HG03097 (cell line): Measurements from ENCODE around the gene TARBP1.

ENCODE experiments used
- ATAC-seq: cut with Tn5 transposase; IDR thresholded peaks from one replicate; pipeline ENCODE4 v1.9.1; 2021; ENCODE audit not compliant: unreplicated experiment, low FRiP score

The TARBP1 gene

DNA sequence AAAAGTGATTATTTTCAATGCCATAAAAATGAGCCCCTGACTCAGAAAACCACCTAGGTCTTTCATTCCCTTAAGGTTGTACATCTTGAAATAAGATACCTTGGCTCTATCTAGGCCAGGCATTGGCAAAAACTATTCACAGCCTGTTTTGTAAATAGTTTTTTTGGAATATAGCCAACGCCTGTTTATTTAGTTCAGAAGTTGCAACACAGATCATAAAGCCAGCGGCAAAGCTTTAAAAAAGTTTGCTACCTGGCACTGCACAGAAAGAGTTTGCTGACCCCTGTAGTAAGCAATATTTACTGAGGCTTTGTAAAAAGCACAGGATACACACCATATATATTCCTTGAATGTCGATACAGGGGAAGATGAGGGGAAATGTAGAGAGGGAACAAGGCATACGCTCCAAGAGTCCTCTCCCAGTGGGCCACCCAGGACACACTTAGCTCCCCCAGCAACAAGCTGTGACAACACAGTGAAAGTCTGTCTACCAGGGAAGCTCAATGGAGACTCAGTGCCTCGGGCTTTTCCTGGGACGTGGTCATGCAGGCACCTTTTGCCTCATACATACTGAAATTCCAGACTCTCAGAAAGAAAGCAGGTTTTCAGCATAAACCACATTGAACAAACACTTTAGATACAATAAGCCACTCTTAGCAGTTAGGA lies 20.5 kb downstream of the TARBP1 start:
- no peak for ATAC-seq

DNA sequence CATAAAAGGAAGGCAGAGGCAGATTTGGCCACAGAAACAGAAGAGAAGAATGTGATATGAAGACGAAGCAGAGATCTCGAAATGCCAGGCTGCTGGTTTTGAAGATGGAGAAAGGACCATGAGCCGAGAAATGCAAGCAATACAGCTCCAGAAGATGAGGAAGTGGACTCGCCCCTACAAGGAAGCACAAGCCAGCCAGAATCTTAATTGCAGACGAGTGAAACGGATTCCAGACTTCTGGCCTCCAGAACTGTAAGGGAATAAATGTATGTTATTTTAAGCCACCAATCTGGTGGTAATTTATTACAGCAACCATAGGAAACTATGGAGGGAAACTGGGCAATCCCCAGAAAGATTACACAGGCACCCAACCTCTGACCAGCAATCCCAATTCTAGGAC lies 24.1 kb downstream of the TARBP1 start:
- ATAC-seq: no peak

DNA sequence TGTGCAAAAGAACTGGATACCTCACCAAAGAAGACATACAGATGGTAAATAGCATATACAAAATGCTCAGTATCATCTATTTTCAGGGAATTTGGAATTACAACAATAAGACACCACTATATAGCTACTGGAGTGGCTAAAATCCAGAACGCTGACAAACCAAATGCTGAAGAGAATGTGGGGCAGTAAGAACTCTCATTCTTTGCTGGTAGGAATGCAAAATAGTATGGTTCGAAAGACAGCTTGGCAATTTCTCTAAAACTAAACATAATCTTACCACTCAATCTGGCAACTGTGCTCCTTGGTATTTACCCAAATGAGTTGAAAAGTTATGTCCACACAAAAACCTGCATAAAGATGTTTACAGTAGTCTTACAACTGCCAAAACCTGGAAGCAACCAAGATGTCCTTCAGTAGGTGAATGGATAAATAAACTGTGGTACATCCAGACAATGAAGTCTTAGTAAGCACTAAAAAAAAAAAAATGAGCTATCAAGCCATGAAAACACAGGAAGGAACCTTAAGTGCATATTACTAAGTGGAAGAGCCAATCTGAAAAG lies 26.5 kb downstream of the TARBP1 start:
- ATAC-seq: no peak

DNA sequence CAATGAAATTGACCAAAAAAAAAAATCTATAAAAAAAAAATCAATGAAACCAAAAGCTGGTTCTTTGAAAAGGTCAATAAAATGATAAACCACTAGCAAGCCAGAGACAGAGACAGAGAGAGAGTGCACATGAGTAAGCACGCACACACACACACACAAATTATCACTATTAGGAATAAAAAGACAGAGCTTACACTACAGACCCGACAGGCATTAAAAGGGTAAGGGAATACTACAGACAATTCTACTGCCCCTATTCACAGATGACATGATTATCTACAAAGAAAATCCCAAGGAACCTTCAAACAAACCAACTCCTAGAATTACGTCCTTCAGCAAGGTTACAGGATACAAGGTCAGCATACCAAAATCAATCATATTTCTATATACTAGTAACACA lies 38.6 kb downstream of the TARBP1 start:
- ATAC-seq: no peak

DNA sequence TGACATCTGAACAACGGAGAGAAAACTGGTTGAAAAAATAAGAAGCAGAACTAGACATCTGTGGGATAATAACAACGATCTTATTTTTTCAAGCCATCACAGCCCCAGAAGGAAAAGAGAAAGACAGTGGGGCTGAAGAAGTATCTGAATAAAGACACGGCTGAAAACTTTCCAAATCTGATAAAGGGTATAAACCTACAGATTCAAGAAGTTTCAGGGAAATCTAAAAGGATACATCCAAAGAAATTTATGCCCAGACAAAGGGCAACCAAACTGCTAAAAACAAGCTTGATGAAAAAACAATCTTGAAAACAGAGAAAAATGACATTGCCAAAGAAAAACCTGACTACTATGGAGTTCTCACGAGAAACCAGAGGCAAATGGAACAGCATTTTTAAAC lies 40.4 kb downstream of the TARBP1 start:
- ATAC-seq: no peak

DNA sequence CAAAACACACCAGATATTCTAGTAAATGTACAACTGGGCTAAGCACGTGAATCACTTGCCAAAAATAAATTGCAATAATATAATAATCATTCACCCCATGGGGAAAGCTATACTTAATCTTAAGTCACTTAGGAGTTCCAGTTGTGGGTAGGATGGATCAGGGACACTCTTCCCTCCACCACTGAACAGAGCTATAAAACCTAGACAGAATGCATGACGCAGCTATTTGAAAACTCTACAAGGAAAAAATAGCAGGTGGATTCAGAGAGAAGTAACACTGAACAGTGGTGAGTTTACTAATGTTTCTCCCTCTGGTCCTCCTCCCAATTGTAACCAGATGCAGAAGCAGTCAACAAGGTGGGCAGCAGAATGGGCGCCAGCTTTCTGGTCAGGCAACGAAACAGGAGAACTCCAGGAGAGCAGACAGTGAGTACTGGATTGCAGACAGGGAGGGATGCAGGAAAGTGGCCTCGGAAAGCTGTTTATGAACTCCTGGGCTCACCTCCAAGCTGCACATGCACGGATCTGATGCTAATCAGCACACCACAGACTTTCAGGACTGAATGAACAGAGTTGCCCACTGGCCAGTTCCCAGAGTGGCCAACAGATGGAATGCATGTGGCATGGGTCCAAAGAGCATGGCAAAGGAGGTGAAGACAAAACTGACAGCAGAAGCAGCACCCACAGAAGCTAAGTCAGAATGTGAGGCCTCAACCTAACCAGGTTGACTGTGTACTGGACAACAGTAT lies 41.4 kb downstream of the TARBP1 start:
- no peak for ATAC-seq

DNA sequence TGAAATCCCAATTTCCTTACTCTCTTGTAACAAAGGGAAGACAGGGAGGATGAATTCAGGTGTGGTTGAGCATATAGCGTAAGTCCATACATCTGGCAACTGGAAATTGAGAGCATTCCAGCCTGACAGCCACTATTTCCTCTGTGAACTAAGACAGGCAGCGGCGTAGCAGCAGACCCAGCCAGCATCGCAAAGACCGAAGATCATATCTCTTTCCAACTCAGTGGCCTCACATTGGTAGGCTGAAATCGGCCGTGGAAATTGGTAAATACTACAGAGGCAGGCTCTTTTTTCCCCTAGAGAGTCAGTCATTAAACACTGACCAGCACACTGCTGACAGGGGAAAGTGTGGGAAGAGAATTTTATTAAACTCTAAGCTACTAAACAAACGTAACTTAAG lies 43.4 kb downstream of the TARBP1 start:
- no peak for ATAC-seq

DNA sequence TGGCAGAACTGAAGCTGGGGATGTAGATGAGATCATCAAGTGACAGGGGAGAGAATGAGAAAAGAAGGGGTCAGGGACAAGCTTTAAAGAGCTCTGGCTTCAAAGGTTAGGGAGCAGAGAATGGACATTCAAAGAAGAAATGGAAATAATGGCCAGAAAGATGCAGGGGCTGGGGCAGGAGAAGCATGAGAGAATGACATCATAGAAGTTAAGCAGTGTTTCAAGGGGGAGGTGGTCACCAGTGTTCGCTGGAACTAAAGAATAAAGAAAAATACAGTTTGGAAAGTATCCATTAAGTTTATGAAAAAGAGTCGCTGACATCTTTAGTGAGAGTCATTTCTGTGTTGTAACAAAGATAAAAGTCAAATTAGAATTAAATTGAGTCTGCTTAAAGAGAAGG lies 44.3 kb downstream of the TARBP1 start:
- ATAC-seq: no peak

DNA sequence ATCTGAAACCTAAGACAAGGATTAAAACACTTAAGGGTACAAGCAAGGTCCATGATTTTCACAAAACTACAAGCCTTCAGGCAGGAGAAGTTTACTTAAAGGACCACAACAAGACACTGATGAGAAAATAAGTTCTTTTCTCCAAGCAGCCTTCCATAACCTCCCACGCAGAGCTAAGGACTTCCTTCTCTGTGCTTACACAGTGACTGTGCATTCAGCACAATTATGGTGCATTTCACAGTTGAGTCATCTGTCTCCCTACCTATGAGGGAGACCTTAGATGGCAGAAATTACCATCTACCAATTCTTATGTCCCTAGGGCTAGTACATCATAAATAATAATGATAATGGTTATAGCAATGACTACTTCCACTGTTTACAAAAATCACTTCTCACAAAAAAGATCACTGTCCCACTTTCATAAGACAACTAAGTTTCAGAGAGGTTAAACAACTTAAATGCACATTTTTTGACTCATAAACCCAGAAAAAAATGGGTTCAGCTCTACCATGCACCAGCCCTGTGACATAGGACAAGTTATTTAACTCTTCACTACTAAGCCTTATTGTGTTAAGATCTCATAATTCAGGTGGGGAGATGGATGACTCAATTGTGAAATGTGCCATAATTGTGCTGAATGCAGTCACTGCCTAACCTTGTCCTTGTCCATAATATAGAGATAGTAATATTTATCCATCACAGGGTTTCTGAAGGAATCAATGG lies 45.3 kb downstream of the TARBP1 start:
- no peak for ATAC-seq

DNA sequence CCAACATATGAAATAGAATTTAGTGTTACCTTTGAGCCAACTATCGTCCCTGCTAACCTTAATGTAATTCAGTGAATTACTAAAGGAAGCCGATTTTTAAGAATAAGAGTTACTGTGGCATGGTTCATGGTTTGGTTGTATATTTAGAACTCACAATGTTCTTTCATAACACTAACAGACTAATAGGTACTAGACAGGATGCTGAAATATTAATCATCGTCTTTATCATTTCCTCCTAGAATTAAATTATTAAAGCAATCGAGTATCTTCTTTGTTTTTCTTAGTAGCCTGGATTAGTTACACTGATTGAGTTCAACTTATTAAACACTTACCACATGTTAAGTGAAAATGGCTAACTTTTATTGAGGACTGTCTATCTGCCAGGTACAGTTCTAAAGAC lies 47.7 kb downstream of the TARBP1 start:
- ATAC-seq: no peak

DNA sequence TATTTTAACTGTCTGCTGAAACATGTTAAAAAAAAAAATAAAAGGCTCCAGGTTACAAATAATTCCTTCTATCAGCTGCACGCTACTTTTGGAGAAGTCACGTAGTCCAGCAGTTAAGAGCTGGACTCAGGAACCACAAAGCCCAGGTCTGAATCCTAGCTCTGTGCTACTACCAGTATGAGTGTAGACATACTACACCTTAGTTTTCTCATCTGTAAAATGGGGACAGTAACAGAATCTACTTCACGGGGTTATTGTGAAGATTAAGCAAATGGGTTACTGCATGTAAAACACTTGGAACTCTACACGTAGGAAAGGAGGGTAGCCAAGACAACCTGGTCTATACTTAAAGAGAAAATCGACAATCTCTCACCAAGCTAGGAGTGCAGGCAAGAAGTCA lies 48.3 kb downstream of the TARBP1 start:
- no peak for ATAC-seq

DNA sequence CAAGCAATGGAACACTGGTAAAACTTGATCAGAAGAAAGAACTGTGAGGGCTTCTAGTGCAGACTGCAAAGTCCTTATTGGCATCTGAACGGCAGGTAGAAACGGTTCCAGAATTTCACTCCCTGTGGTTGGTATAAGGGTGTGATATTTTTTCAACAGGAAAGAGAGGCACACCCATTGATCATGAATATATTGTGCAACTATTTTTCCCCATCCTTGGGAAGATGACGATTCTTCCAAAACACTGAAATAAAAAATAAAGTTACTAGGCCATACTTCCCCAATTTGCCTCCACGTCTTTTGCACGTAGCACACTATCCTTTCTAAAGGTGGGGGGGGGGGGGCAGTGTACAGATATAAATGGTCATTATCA lies 49.6 kb downstream of the TARBP1 start:
- ATAC-seq: no peak

DNA sequence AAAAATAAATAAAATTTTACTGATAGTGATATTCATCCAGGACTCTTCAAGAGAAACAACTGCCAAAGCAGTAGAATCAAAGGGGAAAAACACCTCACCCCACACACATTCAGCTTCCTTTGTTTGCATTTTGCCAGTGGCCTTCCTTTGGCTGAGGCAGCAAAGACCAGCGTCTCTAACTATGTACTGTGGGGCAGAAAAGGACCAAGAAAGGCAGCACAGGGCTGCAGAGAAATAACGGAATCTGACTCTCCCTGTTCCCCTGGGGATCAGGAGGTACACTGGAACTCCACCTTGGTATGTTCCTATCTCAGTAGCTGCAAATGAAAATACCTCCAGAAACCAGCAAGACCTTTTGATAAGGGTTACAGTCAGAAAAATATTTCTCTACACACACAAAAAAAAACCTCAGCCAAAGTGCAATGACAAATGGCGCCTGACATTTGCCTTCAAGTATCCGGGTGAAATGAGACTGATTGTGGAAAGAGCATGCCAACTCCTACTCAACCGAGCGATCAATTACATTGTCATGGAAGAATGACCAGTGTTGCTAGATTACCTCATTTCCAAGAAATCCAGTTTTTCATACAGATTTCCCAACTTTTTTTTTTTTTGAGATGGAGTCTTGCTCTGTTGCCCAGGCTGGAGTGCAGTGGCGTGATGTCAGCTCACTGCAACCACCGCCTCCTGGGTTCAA lies 50.9 kb downstream of the TARBP1 start:
- ATAC-seq: no peak

DNA sequence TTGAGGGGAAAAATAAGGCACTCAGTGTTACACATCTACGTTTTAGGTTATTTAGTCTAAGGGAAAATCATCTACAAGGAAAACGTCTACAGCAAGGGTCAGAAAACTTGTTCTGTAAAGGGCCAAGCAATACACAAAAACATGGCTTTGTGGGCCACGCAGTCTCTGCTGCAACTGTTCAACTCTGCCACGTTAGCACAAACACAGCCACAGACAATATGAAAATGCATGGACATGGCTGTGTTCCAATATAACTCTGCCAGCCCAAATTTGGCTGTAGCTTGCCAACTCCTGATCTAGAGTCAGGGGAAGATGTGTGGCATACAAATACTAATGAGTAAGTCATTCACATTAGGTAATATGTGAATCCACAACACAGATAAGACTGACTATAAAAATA lies 65.0 kb downstream of the TARBP1 start:
- ATAC-seq: no peak

DNA sequence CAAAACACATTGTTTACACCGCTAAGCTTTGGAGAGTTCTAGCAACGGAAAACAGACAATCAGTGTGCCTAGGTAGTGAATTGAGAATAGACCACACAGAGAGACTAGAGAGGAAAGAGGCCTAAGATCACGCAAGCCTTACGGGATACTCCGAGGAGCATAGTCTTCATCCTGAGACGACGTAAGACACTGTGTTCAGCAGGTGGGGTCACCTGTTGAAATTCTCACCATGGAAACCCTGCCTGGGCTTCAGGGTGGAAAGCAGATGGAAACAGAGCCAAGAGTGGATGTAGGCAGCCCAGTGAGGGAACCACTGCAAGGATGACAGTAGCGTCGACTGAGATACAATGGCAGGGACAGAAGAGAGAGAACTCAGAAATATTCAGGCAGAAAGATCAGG lies 65.5 kb downstream of the TARBP1 start:
- no peak for ATAC-seq

DNA sequence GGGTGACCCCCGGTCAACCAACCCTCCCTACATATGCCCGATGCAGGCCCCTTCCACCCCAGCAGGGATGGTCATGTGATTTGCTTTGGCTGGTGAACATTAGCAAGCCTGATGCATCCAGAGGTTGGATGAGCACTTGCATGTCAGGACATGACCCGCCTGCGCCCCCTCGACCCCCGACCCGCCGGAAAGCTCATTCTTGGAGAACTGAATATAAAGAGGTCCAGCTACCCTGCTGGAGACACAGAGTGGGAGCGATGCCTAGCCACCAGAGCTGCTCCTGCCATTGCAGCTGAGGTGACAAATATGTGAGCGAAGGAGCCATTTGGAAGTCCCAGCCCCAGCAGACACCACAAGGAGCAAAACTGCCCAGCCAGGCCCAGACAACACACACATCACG lies 66.1 kb downstream of the TARBP1 start:
- ATAC-seq: no peak

DNA sequence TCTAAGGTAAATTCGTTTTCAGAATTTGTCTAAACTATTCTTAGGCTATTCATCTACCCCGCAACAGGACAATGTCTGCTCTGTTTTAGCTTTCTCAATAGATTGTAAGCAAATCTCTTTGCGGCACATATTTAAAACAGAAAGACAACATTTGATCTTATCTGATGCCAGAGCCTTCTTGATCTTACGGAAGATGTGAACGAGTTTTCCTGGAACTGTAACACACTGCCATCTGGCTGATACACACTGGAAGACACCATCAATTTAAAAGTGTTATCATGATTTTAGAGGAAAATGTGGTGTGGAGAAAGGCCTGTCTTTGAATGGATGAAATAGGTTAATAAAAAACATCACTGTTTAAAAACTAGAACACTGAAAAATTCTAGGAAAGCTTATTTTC lies 69.7 kb downstream of the TARBP1 start:
- no peak for ATAC-seq

DNA sequence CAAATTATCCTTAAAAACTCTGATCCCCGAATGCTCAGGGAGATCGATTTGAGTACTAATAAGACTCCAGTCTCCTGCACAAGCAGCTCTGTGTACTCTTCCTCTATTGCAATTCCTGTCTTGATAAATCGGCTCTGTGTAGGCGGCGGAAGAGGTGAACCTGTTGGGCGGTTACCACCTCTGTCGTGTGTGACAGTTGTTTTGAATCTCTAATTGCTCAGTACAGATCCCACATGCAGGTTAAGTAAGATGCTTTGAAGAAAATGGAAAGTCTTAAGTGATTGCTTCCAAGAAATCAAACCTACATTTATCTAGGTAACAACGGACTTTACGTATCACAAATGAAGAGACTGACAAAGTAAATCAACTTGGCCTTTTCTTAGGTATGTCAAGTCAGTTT lies 70.2 kb downstream of the TARBP1 start:
- ATAC-seq: no peak

DNA sequence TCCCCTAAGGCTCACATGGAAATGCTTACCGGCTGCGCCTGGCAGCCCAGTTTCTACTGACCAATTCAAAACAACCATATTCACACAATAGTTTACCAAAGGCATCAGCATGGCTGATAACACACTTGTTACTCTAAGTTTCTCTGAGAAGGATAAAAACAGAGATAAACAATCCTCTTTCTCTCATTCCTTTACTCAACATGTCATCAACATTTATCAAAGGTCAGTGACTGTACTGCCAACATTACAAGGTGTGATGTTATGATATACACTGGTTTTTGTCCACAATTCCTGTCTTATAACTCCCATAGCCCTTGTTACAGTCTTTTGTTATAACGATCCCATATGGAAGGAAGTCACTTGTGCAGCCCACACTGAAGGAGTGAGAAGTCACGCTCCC lies 72.1 kb downstream of the TARBP1 start:
- no peak for ATAC-seq

DNA sequence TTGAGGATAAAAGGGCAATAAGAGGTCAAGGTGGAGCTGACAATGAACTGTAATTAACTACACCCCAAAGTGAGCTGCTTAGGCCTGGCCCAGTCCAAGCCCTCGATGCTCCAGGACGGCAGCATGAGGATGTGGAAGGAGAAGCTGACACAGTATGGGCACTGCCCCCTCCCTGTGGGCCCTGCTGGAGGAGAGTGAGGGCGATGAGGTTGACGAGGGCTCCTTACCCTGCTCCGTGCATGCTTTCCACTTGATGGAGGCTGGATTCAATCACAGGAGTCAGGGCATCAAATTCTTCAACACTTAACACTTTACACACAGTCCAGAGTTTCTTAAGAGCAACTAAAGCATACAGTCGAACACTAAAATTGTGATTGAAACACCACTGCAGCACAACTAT lies 73.3 kb downstream of the TARBP1 start:
- no peak for ATAC-seq

DNA sequence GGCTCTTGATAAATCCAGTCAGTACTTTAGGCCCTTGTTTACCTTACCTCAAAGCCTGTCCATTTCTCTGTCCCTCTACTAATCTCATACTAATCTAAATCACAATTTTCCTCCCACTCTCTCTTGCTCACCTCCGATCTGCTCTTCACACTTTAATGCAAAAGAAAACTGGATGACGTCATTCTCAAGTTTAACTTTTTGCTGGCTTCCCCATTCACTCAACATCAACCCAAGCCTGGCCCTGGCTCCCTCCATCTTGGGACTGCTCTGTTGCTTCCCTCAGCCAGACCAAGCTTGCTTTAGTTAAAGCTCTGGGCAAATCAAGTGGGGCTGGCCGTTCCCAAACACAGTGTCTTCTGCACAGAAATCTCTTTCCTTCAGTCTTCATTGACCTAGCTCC lies 76.0 kb downstream of the TARBP1 start:
- no peak for ATAC-seq
